Measurements from ENCODE around the gene DTX1. TPM values are rescaled to one million over a fixed set of nuclear protein-coding genes. Genes with fewer than 3 reads are reported as not detected.

The DTX1 gene
- polyA plus RNA-seq, 1 donor (not counting 4 experiments of a cell fraction or from before 2014, with no cell fraction given), result not detected

GRCh38 chr12:113039911-113040445, 16.6 kb upstream of the DTX1 start:
- dilution Hi-C loops (cut with MboI; ENCODE audit: extremely low pct_ligation_motif_present, low sequenced_read_pairs), result no loop called here
- H3K27me3 ChIP-seq (ENCODE audit: control insufficient read depth, extremely low read depth, insufficient read depth, low read length), result no peaks in the 10 kb centered on the region
- TF ChIP-seq CTCF (optimal IDR thresholded peaks at IDR 0.05 in 1 of 3, IDR thresholded peaks at IDR 0.05 in 1 of 3, conservative IDR thresholded peaks at IDR 0.05 in 1 of 3; ENCODE audit: extremely low read depth in 1 of 3, insufficient read depth in 2 of 3, low read length in 3 of 3) (no peak), EZH2 (IDR thresholded peaks at IDR 0.05; ENCODE audit: low read length) (no peak)
- FAIRE-seq (no peak), DNase-seq (ENCODE audit: low read depth, low spot score) (no peak)
- H2AFZ ChIP-seq (ENCODE audit: control insufficient read depth, low read length), result no peak overlapping the region
- H3K4me2 ChIP-seq (ENCODE audit: control insufficient read depth, extremely low read depth, insufficient read depth, low read depth, low read length), result peak overlapping the region; percentile 47
- no peaks in the 10 kb centered on the region for H4K20me1 ChIP-seq (ENCODE audit: control insufficient read depth, extremely low read depth, insufficient read depth, low read length)
- H3K9me1 ChIP-seq (ENCODE audit: control insufficient read depth, extremely low read depth, insufficient read depth, low read length), result no peaks in the 10 kb centered on the region
- peaks cover 21% of the 10 kb centered on the region for H3K4me1 ChIP-seq (ENCODE audit: control insufficient read depth, extremely low read depth, insufficient read depth, low read length)
- H3K4me3 ChIP-seq (ENCODE audit: control insufficient read depth in 2 of 3, extremely low read depth in 1 of 3, insufficient read depth in 2 of 3, low read depth in 1 of 3, low read length in 3 of 3), result no peak overlapping the region
- peak overlapping the region; percentile 56 for H3K27ac ChIP-seq (ENCODE audit: control insufficient read depth, insufficient read depth, low read length)
- no peaks in the 10 kb centered on the region for H3K36me3 ChIP-seq (ENCODE audit: control insufficient read depth in 2 of 2, extremely low read depth in 1 of 2, insufficient read depth in 2 of 2, low read length in 2 of 2)
- no peaks in the 10 kb centered on the region for H3K79me2 ChIP-seq (ENCODE audit: control insufficient read depth, insufficient read depth, low read length)
- H3K9ac ChIP-seq (ENCODE audit: control insufficient read depth, extremely low read depth, insufficient read depth, low read length), result no peak overlapping the region
- no peaks in the 10 kb centered on the region for H3K9me3 ChIP-seq (ENCODE audit: control insufficient read depth, low read depth, low read length)

GRCh38 chr12:113040722-113041171, 15.8 kb upstream of the DTX1 start:
- Histone ChIP-seq H3K9ac (ENCODE audit: control insufficient read depth, extremely low read depth, insufficient read depth, low read length) (peak overlapping the region; percentile 42), H3K4me1 (ENCODE audit: control insufficient read depth, extremely low read depth, insufficient read depth, low read length) (peaks cover 21% of the 10 kb centered on the region), H3K27ac (ENCODE audit: control insufficient read depth, insufficient read depth, low read length) (peak overlapping the region; percentile 56), H3K9me1 (ENCODE audit: control insufficient read depth, extremely low read depth, insufficient read depth, low read length) (no peaks in the 10 kb centered on the region), H2AFZ (ENCODE audit: control insufficient read depth, low read length) (peak overlapping the region; percentile 61), H3K4me3 (ENCODE audit: control insufficient read depth in 2 of 3, extremely low read depth in 1 of 3, insufficient read depth in 2 of 3, low read depth in 1 of 3, low read length in 3 of 3) (no peak overlapping the region), H3K79me2 (ENCODE audit: control insufficient read depth, insufficient read depth, low read length) (no peaks in the 10 kb centered on the region), H3K27me3 (ENCODE audit: control insufficient read depth, extremely low read depth, insufficient read depth, low read length) (no peaks in the 10 kb centered on the region), H4K20me1 (ENCODE audit: control insufficient read depth, extremely low read depth, insufficient read depth, low read length) (no peaks in the 10 kb centered on the region), H3K9me3 (ENCODE audit: control insufficient read depth, low read depth, low read length) (no peaks in the 10 kb centered on the region), H3K36me3 (ENCODE audit: control insufficient read depth in 2 of 2, extremely low read depth in 1 of 2, insufficient read depth in 2 of 2, low read length in 2 of 2) (no peaks in the 10 kb centered on the region), H3K4me2 (ENCODE audit: control insufficient read depth, extremely low read depth, insufficient read depth, low read depth, low read length) (peak overlapping the region; percentile 47)
- FAIRE-seq (peak; percentile 100), DNase-seq (ENCODE audit: low read depth, low spot score) (peak; percentile 66)
- dilution Hi-C loops (cut with MboI; ENCODE audit: extremely low pct_ligation_motif_present, low sequenced_read_pairs), result no loop called here
- TF ChIP-seq EZH2 (IDR thresholded peaks at IDR 0.05; ENCODE audit: low read length) (no peak), CTCF (optimal IDR thresholded peaks at IDR 0.05 in 1 of 3, IDR thresholded peaks at IDR 0.05 in 1 of 3, conservative IDR thresholded peaks at IDR 0.05 in 1 of 3; ENCODE audit: extremely low read depth in 1 of 3, insufficient read depth in 2 of 3, low read length in 3 of 3) (no peak)

Measured in keratinocyte (primary cell).